Nephron (organoid): ENCODE data around the gene ATF3.

Experiments used
- H3K27ac Mint-ChIP-seq, 3 experiments: 2 replicates each; pipeline ENCODE4 v1.8.0; 2020; ENCODE audit warnings: mixed read lengths in 3 of 3, mild to moderate bottlenecking in 2 of 3, moderate library complexity in 1 of 3
- H3K27me3 Mint-ChIP-seq: 2 replicates; pipeline ENCODE4 v1.8.0; 2021; ENCODE audit warnings: low read depth, mild to moderate bottlenecking, moderate library complexity, mixed read lengths
- H3K36me3 Mint-ChIP-seq: 2 replicates; pipeline ENCODE4 v1.8.0; 2020; ENCODE audit warnings: low read depth, mixed read lengths
- H3K4me1 Mint-ChIP-seq: 2 replicates; pipeline ENCODE4 v1.8.0; 2020; ENCODE audit warnings: mixed read lengths
- H3K4me3 Mint-ChIP-seq, 3 experiments: 2 replicates each; pipeline ENCODE4 v1.8.0; 2020; ENCODE audit warnings: mild to moderate bottlenecking in 3 of 3, mixed read lengths in 3 of 3, moderate library complexity in 2 of 3
- H3K9me3 Mint-ChIP-seq: 2 replicates; pipeline ENCODE4 v1.8.0; 2020; ENCODE audit warnings: mixed read lengths
- TF ChIP-seq, protein P1 (sequence below), 3 experiments: fragments of 200-600 bp; sonication (generic); IDR thresholded peaks; one replicate each; pipeline ENCODE4 v1.5.0; 2021; ENCODE audit warnings: antibody characterized with exemption in 3 of 3; ENCODE audit not compliant: unreplicated experiment in 3 of 3

ATF3 gene

DNA sequence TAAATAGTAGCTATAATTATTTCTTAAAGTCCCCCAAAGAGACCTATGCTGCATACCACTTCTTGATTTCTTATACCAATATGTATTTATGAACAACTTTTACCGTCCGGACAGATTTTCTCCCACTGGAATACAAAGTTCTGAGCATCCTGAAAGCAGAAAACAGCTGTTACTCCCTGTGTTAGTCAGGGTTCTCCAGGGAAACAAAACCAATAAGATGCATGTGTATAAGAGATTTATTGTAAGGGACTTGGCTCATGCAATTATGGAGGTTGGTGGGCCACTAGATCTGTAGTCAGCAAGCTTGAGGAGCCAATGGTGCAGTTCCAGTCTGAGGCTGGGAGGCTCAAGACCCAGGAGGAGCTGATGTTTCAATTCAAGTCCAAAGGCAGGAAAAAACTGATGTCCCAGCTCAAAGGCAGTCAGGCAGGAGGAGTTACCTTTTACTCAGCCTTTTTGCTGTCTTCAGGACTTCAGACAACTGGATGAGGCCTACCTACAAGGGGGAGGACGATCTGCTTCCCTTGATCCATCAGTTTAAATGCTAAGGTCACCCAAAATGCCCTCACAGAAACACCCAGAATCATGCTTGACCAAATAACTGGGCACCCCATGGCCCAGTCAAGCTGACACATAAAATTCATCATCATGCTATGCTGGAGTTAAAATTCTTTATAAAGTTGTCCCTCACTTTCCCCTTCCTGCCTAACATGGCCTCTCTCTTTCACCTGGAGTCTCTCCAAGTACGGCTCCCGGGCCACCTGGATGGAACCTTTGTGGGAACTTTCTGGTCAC, 24.3 kb upstream of the ATF3 start:
- peaks cover 4% of the 10 kb centered on the region for H3K4me1 Mint-ChIP-seq
- no peaks in the 10 kb centered on the region for H3K36me3 Mint-ChIP-seq
- H3K4me3 Mint-ChIP-seq, result no peak overlapping the region
- H3K27me3 Mint-ChIP-seq, result peaks cover 25% of the 10 kb centered on the region
- no peak overlapping the region for H3K27ac Mint-ChIP-seq
- TF ChIP-seq, protein P1, sequence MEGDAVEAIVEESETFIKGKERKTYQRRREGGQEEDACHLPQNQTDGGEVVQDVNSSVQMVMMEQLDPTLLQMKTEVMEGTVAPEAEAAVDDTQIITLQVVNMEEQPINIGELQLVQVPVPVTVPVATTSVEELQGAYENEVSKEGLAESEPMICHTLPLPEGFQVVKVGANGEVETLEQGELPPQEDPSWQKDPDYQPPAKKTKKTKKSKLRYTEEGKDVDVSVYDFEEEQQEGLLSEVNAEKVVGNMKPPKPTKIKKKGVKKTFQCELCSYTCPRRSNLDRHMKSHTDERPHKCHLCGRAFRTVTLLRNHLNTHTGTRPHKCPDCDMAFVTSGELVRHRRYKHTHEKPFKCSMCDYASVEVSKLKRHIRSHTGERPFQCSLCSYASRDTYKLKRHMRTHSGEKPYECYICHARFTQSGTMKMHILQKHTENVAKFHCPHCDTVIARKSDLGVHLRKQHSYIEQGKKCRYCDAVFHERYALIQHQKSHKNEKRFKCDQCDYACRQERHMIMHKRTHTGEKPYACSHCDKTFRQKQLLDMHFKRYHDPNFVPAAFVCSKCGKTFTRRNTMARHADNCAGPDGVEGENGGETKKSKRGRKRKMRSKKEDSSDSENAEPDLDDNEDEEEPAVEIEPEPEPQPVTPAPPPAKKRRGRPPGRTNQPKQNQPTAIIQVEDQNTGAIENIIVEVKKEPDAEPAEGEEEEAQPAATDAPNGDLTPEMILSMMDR (IDR thresholded peaks at IDR 0.05; ENCODE audit: unreplicated experiment in 3 of 3), result no peak
- no peaks in the 10 kb centered on the region for H3K9me3 Mint-ChIP-seq

DNA sequence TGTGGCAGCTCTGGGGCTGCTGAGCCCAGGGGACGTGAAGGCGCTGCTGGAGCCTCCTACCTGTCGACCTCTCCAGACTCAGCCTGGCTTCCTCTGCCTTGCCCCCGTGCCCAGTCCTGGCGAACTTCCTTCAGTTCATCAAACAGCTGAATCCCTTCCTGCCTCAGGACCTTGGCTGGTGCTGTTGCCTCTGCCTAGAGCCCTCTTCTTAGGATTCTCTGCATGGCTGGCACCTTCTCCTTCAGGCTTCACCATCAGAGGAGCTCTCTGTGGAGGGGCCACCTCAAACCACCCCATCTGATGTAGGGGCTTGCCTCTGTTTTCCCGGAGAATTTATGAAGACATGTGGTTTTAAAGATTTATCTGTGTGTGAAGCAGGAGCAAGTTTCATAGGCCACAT, 23.4 kb upstream of the ATF3 start:
- H3K9me3 Mint-ChIP-seq, result no peaks in the 10 kb centered on the region
- peaks cover 4% of the 10 kb centered on the region for H3K4me1 Mint-ChIP-seq
- TF ChIP-seq, protein P1 (IDR thresholded peaks at IDR 0.05; ENCODE audit: unreplicated experiment in 3 of 3), result no peak
- no peak overlapping the region for H3K27ac Mint-ChIP-seq
- peaks cover 25% of the 10 kb centered on the region for H3K27me3 Mint-ChIP-seq
- H3K36me3 Mint-ChIP-seq, result no peaks in the 10 kb centered on the region
- no peak overlapping the region for H3K4me3 Mint-ChIP-seq

DNA sequence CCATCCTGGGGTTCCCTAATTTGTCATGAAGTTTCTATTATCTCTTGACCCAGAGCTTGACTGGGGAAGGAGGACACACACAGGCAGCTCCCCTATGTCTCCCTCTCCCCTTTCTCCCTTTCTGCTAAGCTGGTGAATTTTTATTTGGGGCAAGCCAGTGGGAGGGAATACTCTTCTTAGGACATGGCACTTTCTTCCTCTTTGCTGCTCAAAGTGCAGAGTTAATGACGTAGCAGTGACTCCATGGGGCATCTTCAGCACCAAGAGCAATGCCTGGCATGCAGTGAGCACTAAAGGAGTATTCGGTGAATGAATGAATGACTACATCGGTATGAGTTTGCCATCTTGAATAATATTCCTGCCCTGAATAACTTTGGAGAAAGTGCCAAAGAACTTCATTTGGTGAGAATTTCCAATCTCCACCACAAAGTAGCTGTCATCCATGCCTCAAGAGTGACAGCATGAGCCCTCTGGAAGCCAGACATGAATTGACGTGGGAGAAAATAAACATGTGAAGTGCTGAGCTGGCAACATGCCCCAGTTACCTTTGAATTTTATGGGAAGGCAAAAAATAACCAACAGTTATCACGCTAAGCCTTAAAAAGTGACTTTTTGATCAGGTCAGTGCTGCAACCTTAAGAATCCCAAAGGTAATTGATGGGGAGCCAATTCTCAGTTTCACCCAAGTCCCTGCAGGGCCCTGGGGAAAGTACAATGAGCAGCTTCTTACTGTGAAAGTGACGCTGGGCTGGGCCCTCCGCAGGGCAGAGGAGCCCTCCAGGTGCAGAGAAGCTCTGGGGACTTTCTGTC, 22.1 kb upstream of the ATF3 start:
- TF ChIP-seq, protein P1 (IDR thresholded peaks at IDR 0.05; ENCODE audit: unreplicated experiment in 3 of 3), result no peak
- H3K27ac Mint-ChIP-seq, result no peak overlapping the region
- peaks cover 27% of the 10 kb centered on the region for H3K27me3 Mint-ChIP-seq
- peaks cover 4% of the 10 kb centered on the region for H3K4me1 Mint-ChIP-seq
- no peaks in the 10 kb centered on the region for H3K9me3 Mint-ChIP-seq
- H3K36me3 Mint-ChIP-seq, result no peaks in the 10 kb centered on the region
- H3K4me3 Mint-ChIP-seq, result no peak overlapping the region

DNA sequence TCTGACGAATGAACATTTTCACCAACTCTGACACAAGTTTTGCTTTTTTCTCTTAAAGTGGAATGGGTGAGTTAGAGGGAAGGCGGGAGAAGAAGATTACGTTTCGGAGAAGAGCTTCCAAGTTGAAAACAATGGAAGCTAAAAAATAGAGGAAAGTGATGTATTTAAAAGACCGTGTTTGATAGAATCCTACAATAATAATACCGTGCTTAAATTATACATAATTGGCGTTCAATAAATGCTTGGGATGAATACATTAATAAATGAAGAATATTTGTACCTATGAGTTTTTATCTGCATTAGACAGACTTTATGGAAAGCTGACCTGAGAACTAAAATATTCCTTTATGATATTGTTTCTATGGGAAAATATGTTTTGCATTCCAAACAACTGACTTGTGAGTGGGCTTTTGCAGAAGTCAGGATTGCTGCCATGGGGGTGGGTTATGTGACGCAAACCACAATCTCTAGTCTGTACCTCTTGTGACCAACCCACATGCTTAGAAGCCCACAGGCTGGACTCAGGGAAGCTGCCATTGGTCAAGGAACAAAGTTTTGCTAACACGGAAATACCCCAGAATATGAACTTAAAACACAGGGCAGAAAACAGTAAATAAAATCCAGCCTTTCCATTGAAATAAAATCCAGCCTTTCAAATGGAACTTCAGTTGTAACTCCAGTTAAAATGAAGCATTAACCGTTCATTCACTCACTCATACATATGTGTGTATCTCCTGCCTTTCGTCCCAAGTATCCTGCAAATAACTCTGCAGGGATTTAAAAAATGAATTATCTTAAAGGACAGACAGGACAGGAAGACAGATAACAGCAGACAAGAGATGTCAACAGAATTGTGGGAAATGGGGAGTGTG, 21.3 kb upstream of the ATF3 start:
- H3K9me3 Mint-ChIP-seq, result no peaks in the 10 kb centered on the region
- no peak overlapping the region for H3K27ac Mint-ChIP-seq
- TF ChIP-seq, protein P1 (IDR thresholded peaks at IDR 0.05; ENCODE audit: unreplicated experiment in 3 of 3), result no peak
- peaks cover 29% of the 10 kb centered on the region for H3K27me3 Mint-ChIP-seq
- peaks cover 4% of the 10 kb centered on the region for H3K4me1 Mint-ChIP-seq
- H3K4me3 Mint-ChIP-seq, result no peak overlapping the region
- no peaks in the 10 kb centered on the region for H3K36me3 Mint-ChIP-seq

DNA sequence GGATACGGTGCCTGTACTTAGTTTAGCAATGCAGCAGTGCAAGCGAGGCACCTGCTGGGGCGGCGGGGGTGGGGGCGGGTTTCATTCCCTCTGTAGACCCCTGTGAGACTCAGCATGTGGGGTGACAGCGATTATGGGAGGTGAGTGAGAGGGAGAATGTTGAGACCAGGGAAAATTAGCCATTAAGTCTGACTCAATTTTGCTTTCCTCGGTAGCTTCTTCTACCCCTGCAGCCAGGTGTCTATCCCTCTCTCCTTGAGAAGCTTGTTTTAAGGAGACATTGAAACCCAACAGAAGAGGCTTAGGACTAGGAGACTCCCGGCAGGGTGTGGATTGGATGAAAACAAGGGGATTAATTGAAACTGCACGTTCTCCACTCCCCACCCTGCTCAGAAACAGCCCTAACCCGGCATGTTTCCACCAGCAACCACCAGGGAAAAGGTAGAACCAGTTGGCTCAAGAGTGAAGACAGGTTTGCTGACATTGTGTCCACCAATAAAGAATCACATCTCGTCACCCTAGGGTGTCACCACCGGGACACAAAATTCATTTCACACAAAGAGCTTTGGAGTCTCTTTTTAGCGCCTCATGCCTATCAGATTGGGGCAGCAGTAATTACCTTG, 20.6 kb upstream of the ATF3 start:
- H3K4me1 Mint-ChIP-seq, result peaks cover 4% of the 10 kb centered on the region
- peaks cover 29% of the 10 kb centered on the region for H3K27me3 Mint-ChIP-seq
- no peak overlapping the region for H3K27ac Mint-ChIP-seq
- no peak overlapping the region for H3K4me3 Mint-ChIP-seq
- no peaks in the 10 kb centered on the region for H3K36me3 Mint-ChIP-seq
- TF ChIP-seq, protein P1 (IDR thresholded peaks at IDR 0.05; ENCODE audit: unreplicated experiment in 3 of 3), result no peak
- no peaks in the 10 kb centered on the region for H3K9me3 Mint-ChIP-seq
